Memory B cell (primary cell): ENCODE measurements around the gene LAMC1.
A peak's percentile ranks its signal among the peaks of the same experiment; 100 is the strongest.
"Not testable (repeated sequence)": the region's sequence is repeated elsewhere in the genome, so short reads cannot be mapped to it uniquely, and the experiment has no call there.

Experiments
- ATAC-seq: fragments of 150-1000 bp; cut with Tn5 transposase; 2 replicates; pipeline ENCODE4 v1.10.0; 2021; ENCODE audit warnings: low read depth, mild to moderate bottlenecking, moderate library complexity
- DNase-seq, 2 donors: peaks; one replicate each; pipeline ENCODE4 v3.0.0; 2022; ENCODE audit warnings: low spot score in 2 of 2
- H3K27ac Mint-ChIP-seq: one replicate; pipeline ENCODE4 v1.8.0; 2022; ENCODE audit warnings: mild to moderate bottlenecking, moderate library complexity, mixed read lengths
- H3K27me3 Mint-ChIP-seq: one replicate; pipeline ENCODE4 v1.8.0; 2022; ENCODE audit warnings: mixed read lengths
- H3K36me3 Mint-ChIP-seq: one replicate; pipeline ENCODE4 v1.8.0; 2022; ENCODE audit warnings: mild to moderate bottlenecking, mixed read lengths
- H3K4me1 Mint-ChIP-seq: one replicate; pipeline ENCODE4 v1.8.0; 2022; ENCODE audit warnings: mixed read lengths
- H3K4me3 Mint-ChIP-seq: one replicate; pipeline ENCODE4 v1.8.0; 2022; ENCODE audit warnings: mild to moderate bottlenecking, moderate library complexity, mixed read lengths
- H3K9me3 Mint-ChIP-seq: one replicate; pipeline ENCODE4 v1.8.0; 2022; ENCODE audit warnings: mixed read lengths

LAMC1 gene

GRCh38 chr1:183070923-183071618 is 47.9 kb downstream of the LAMC1 start:
- Mint-ChIP-seq H3K4me1 (peaks cover 16% of the 10 kb centered on the region), H3K9me3 (no peaks in the 10 kb centered on the region), H3K36me3 (peaks cover 6% of the 10 kb centered on the region), H3K27me3 (peaks cover 3% of the 10 kb centered on the region), H3K27ac (no peak overlapping the region), H3K4me3 (peak overlapping the region; percentile 6)
- peak in 1 of 2 donors; percentile 23 for DNase-seq
- ATAC-seq, result peak; percentile 88

- H3K36me3 Mint-ChIP-seq, H3K9me3 Mint-ChIP-seq, ATAC-seq, H3K27ac Mint-ChIP-seq, H3K4me3 Mint-ChIP-seq, H3K27me3 Mint-ChIP-seq, DNase-seq: not testable (repeated sequence)
- peaks cover 19% of the 10 kb centered on the region for H3K4me1 Mint-ChIP-seq
Observed at GRCh38 chr1:183072595-183072994, 49.4 kb downstream of the LAMC1 start.

GRCh38 chr1:183073320-183073719 is 50.1 kb downstream of the LAMC1 start:
- ATAC-seq (no peak), DNase-seq (no peak)
- Mint-ChIP-seq H3K4me1 (peaks cover 19% of the 10 kb centered on the region), H3K9me3 (no peaks in the 10 kb centered on the region), H3K4me3 (no peak overlapping the region), H3K36me3 (peaks cover 5% of the 10 kb centered on the region), H3K27ac (no peak overlapping the region), H3K27me3 (peaks cover 6% of the 10 kb centered on the region)

GRCh38 chr1:183074215-183074614 is 51.0 kb downstream of the LAMC1 start:
- H3K4me1 Mint-ChIP-seq, result peaks cover 19% of the 10 kb centered on the region
- H3K4me3 Mint-ChIP-seq, result no peak overlapping the region
- H3K9me3 Mint-ChIP-seq, result no peaks in the 10 kb centered on the region
- no peak for ATAC-seq
- H3K27me3 Mint-ChIP-seq, result peaks cover 6% of the 10 kb centered on the region
- no peak overlapping the region for H3K27ac Mint-ChIP-seq
- DNase-seq, result no peak
- H3K36me3 Mint-ChIP-seq, result peaks cover 5% of the 10 kb centered on the region

GRCh38 chr1:183075861-183076260 is 52.6 kb downstream of the LAMC1 start:
- no peak for DNase-seq
- H3K9me3 Mint-ChIP-seq, result no peaks in the 10 kb centered on the region
- H3K27ac Mint-ChIP-seq, result no peak overlapping the region
- H3K36me3 Mint-ChIP-seq, result peaks cover 5% of the 10 kb centered on the region
- no peak overlapping the region for H3K4me3 Mint-ChIP-seq
- ATAC-seq, result no peak
- peaks cover 13% of the 10 kb centered on the region for H3K4me1 Mint-ChIP-seq
- peaks cover 9% of the 10 kb centered on the region for H3K27me3 Mint-ChIP-seq

GRCh38 chr1:183077097-183077496 is 53.9 kb downstream of the LAMC1 start:
- DNase-seq (no peak), ATAC-seq (no peak)
- Mint-ChIP-seq H3K4me3 (no peak overlapping the region), H3K27me3 (peaks cover 9% of the 10 kb centered on the region), H3K36me3 (peaks cover 5% of the 10 kb centered on the region), H3K9me3 (no peaks in the 10 kb centered on the region), H3K27ac (no peak overlapping the region), H3K4me1 (peaks cover 7% of the 10 kb centered on the region)

GRCh38 chr1:183079712-183080388 is 56.6 kb downstream of the LAMC1 start:
- H3K27me3 Mint-ChIP-seq, result peaks cover 8% of the 10 kb centered on the region
- no peaks in the 10 kb centered on the region for H3K9me3 Mint-ChIP-seq
- DNase-seq (no peak), ATAC-seq (no peak)
- H3K36me3 Mint-ChIP-seq, result peaks cover 5% of the 10 kb centered on the region
- no peak overlapping the region for H3K4me3 Mint-ChIP-seq
- peaks cover 7% of the 10 kb centered on the region for H3K4me1 Mint-ChIP-seq
- H3K27ac Mint-ChIP-seq, result no peak overlapping the region

- no peaks in the 10 kb centered on the region for H3K9me3 Mint-ChIP-seq
- peaks cover 10% of the 10 kb centered on the region for H3K4me1 Mint-ChIP-seq
- peaks cover 5% of the 10 kb centered on the region for H3K36me3 Mint-ChIP-seq
- no peak overlapping the region for H3K4me3 Mint-ChIP-seq
- DNase-seq, result no peak
- peaks cover 9% of the 10 kb centered on the region for H3K27me3 Mint-ChIP-seq
- no peak overlapping the region for H3K27ac Mint-ChIP-seq
- no peak for ATAC-seq
Observed at GRCh38 chr1:183080406-183080805, 57.2 kb downstream of the LAMC1 start.

- Mint-ChIP-seq H3K4me3 (no peak overlapping the region), H3K27me3 (peaks cover 5% of the 10 kb centered on the region), H3K4me1 (peaks cover 8% of the 10 kb centered on the region), H3K27ac (no peak overlapping the region), H3K36me3 (peaks cover under 1% of the 10 kb centered on the region), H3K9me3 (no peaks in the 10 kb centered on the region)
- DNase-seq (no peak), ATAC-seq (no peak)
Observed at GRCh38 chr1:183081402-183082120, 58.3 kb downstream of the LAMC1 start.

- Mint-ChIP-seq H3K27me3 (peaks cover 4% of the 10 kb centered on the region), H3K27ac (no peak overlapping the region), H3K36me3 (no peaks in the 10 kb centered on the region), H3K4me1 (peaks cover 7% of the 10 kb centered on the region), H3K4me3 (no peak overlapping the region), H3K9me3 (no peaks in the 10 kb centered on the region)
- DNase-seq (no peak), ATAC-seq (no peak)
Observed at GRCh38 chr1:183082650-183083049, 59.4 kb downstream of the LAMC1 start.

GRCh38 chr1:183087001-183087400 is 63.8 kb downstream of the LAMC1 start:
- Mint-ChIP-seq H3K27me3 (peaks cover 2% of the 10 kb centered on the region), H3K4me3 (no peak overlapping the region), H3K27ac (no peak overlapping the region), H3K9me3 (no peaks in the 10 kb centered on the region), H3K4me1 (peaks cover 6% of the 10 kb centered on the region), H3K36me3 (no peaks in the 10 kb centered on the region)
- DNase-seq (no peak), ATAC-seq (no peak)

GRCh38 chr1:183089025-183089639 is 65.9 kb downstream of the LAMC1 start:
- peaks cover 7% of the 10 kb centered on the region for H3K36me3 Mint-ChIP-seq

GRCh38 chr1:183090391-183091006 is 67.3 kb downstream of the LAMC1 start:
- Mint-ChIP-seq H3K4me3 (no peak overlapping the region), H3K9me3 (no peaks in the 10 kb centered on the region), H3K27ac (no peak overlapping the region), H3K36me3 (peaks cover 7% of the 10 kb centered on the region), H3K4me1 (peaks cover 5% of the 10 kb centered on the region), H3K27me3 (peaks cover 2% of the 10 kb centered on the region)
- DNase-seq, result no peak
- no peak for ATAC-seq

More at GRCh38 chr1:183089025-183089639, 65.9 kb downstream of the LAMC1 start:
- ATAC-seq (no peak), DNase-seq (no peak)
- Mint-ChIP-seq H3K4me3 (no peak overlapping the region), H3K4me1 (peaks cover 8% of the 10 kb centered on the region), H3K27me3 (peaks cover 4% of the 10 kb centered on the region), H3K27ac (no peak overlapping the region), H3K9me3 (no peaks in the 10 kb centered on the region)
